LNCAP (cell line): Measurements from ENCODE around the gene LAMTOR1.

ENCODE experiments used
- CTCF ChIP-seq: fragments of 450-650 bp; IDR thresholded peaks from 2 replicates; pipeline ENCODE4 v1.5.1; 2017; ENCODE audit warnings: mild to moderate bottlenecking

Gene LAMTOR1

GRCh38 chr11:72112978-72113808 is 10.1 kb upstream of the LAMTOR1 start:
- TF ChIP-seq CTCF, result no peak

GRCh38 chr11:72112143-72112977 is 9.3 kb upstream of the LAMTOR1 start, which contains the start of gene ANAPC15:
TSS of gene ANAPC15 (minus strand) at chr11:72112695. CDS start at chr11:72111276, 1,419 bp downstream.
- no peak for TF ChIP-seq CTCF

GRCh38 chr11:72111300-72112142 is 8.4 kb upstream of the LAMTOR1 start:
- TF ChIP-seq CTCF, result no peak

GRCh38 chr11:72105888-72106287 is 2.8 kb upstream of the LAMTOR1 start, which contains the start of gene TOMT:
TSS of gene TOMT (plus strand) at chr11:72105924. CDS start at chr11:72105952, 28 bp downstream.
- TF ChIP-seq CTCF, result no peak

- no peak for TF ChIP-seq CTCF
Measured at GRCh38 chr11:72103754-72104167, 664 bp upstream of the LAMTOR1 start.

- no peak for TF ChIP-seq CTCF
Measured at GRCh38 chr11:72102631-72102945, 509 bp downstream of the LAMTOR1 start.

- TF ChIP-seq CTCF, result no peak
Measured at GRCh38 chr11:72102162-72102561, 935 bp downstream of the LAMTOR1 start.
